SU-DHL-6 (cell line): ENCODE data around the gene GARIN5B.

Experiments
- CTCF ChIP-seq: fragments of 200-600 bp; sonication (generic); IDR thresholded peaks from one replicate; pipeline ENCODE4 v1.5.1; 2017; ENCODE audit warnings: antibody characterized with exemption, mild to moderate bottlenecking, low read length, moderate library complexity; ENCODE audit not compliant: insufficient read depth, poor library complexity, severe bottlenecking
- EZH2phosphoT487 ChIP-seq: fragments of 200-600 bp; sonication (generic), shearing (Covaris generic); conservative IDR thresholded peaks from 2 replicates; pipeline ENCODE4 v1.6.1; 2018; ENCODE audit warnings: mild to moderate bottlenecking, antibody characterized with exemption, low read length, moderate library complexity, mixed read lengths

- no peak for TF ChIP-seq CTCF
- TF ChIP-seq EZH2phosphoT487 = no peak
Observed at GRCh38 chr19:55348317-55349034, 14.6 kb downstream of the GARIN5B start.
